Ramos (cell line): ENCODE measurements around the gene TTC7B.
"Not testable (repeated sequence)": the region's sequence is repeated elsewhere in the genome, so short reads cannot be mapped to it uniquely, and the experiment has no call there.

Experiments
- in situ Hi-C: fragments of 300-500 bp; cut with MboI; formaldehyde crosslinking; loops from one replicate; pipeline ENCODE4 v1.14.3; 2022; ENCODE audit warnings: low sequenced_read_pairs; ENCODE audit not compliant: unreplicated experiment

The TTC7B gene

GRCh38 chr14:90525353-90526028 lies 290.7 kb downstream of the TTC7B start:
- in situ Hi-C loops = not testable (repeated sequence)

DNA sequence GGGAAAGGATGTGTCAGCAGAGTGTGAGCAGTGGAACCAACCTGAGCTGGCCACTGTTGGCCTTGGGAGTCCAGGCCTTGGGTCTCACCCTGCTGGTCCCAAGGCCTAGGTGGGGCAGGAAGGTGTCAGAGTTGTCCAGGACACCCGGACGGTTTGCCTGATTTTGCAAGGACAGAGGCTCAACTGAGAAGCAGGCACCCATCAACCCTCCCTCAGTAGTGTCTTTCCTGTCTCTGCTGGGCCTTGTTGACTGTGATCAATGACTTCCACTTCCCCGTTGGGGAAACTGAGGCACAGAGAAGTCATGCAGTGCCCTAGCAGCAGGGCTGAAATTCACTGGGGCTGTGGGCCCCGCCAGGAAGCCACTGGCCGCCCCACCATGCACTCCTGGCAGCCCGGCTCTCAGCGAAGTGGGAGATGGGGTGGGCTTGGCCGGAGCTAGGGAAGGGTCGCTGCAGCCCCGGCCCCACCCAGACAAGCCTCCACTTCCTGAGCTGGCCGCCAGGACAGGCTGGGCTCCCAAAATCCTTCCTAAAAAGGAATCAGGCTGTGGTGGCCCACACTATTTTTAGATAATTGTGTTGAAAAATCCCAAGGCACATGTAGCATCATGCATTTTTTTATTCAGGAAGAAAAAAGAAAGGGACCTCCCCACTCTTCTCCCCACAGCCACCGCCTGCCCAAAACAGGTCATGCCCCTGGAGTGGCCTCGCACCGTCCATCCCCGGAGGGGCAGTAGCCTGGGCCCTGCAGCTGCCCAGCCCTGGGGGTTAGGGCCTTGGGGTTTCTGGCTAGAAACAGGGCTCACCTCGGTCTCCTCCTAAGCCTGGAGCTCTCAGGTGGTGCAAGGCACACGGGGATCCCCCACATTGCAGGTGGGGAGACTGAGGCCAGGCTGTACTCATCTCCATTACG lies 292.0 kb downstream of the TTC7B start:
- in situ Hi-C loops = no loop called here

DNA sequence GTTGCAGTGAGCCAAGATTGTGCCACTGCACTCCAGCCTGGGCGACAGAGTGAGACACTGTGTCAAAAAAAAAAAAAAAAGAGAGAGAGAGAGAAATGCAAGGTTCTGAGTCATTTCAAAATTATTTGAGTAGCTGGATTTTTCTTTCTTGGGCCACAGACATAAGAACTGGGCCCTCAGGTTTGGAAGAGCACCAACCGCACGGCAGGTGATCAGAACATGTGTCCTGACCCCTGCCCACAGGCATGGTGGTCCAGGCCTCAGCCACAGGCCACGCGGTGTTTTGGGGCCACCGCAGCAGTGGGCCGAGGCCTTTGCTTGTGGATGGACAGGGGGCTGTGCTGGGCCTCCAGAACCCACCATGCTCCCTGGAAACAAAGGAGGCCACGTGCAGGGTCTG lies 292.7 kb downstream of the TTC7B start:
- in situ Hi-C loops = no loop called here

- in situ Hi-C loops = no loop called here
Measured at GRCh38 chr14:90522571-90523191, 293.5 kb downstream of the TTC7B start.

DNA sequence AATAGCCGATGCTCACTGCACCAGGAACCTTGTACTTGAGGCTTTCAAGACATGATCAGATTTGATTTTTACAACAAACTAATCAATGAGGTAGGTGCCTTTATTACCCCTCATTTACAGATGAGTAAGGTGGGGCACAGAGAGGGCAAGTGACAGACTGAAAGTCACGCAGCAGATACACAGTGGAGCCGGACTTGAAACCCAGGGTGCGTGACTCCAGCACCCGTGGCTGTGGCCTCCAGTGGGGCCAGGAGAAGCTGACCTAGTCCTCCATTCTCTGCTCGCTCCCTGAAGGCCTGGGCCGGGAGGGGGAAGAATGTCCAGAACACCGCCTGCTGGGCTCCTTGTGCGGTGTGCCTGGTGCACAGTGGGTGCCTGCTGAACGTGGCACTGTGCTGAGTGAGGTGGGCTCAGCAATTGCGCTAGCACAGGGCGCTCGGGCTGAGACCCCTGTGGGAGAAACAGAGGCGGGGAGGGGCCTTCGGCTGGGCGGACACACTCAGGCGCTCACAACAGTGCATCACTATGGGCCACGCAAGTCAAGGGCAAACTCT lies 294.2 kb downstream of the TTC7B start:
- in situ Hi-C loops = no loop called here

DNA sequence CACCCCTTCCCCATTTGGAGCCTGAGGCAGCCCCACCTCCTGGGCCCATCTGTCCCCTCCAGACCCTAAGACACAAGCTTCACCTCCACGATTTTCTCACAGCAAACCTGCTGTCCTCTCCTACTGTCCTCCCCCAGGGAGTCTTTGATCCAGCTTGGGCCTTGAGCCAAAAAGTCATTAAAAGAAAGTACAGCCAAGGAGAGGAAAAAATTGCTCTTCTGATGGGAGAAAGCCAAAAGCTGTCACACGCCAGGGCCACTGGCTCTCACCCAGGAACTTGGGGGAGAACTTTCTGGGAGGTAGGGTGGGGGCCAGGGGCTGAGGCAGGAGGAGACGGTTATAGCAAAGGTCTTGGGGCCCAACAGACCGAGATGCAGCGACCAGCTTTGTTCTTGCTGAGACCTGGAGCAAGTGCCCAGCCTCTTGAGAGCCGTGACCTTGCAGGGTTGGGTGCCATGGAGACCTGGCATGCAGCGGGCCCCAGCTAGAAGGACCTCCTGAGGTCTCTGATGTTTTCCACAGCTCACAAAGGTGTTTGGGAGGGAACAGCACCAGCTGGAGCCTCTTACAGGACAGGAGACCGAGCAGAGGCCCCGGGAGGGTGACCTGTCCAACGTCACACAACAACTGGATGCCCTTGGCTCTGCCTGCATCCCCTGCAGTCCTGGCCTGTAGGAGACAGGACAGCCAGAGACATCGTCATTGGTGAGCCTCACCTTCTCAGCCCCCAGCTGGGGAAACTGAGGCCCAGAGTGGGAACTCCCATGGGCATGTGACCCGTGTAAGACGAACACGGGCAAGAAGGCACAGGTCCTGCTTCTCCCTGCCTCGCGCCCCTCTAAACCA lies 294.9 kb downstream of the TTC7B start:
- in situ Hi-C loops = no loop called here

GRCh38 chr14:90520326-90520725 lies 295.9 kb downstream of the TTC7B start:
- in situ Hi-C loops = no loop called here

DNA sequence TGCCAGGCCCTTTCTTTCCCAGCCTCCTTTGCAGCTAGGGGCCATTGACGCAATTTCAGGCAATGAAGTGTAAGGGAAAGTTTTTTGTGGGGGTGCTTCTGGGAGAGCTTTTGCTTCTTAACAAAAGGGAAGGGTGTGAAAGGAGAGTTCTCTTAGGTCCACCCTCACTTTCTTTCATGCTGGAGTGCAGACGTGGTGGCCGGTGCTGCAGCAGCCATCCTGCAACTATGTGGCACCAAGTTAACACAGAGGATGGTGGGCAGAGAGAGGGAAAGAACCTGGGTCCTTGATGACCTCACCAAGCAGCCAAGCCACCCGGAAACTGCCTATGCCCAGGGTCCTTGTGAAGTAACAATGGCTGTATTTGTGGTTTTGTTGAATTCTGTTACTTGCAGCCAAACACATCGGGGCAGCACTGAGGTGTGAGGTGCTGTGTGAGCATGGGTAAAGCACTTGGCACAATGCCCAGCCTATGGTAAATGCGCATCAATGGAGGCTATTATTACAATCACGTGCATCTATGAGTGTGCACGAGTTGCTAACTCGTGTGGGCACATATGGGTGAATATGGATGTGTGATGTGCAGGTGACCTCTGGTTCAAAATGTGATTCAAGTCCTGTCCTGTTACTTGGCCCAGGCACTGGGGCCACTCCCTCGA lies 296.8 kb downstream of the TTC7B start:
- in situ Hi-C loops = no loop called here

DNA sequence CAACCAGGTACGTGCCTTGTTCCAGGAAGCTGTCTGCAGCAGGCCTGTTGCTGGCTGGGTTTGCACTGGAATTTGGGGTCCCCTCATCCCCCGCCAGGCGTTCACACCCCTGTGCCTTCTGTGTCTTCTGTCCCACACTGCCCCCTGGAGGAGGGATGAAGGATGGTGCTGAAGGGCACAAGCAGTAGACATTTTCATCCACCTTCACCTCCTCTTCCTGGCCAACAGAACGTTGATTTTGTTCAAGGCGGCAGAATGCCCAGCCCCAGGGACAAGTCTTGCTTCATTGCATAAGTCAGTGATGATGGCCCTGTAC lies 297.3 kb downstream of the TTC7B start:
- in situ Hi-C loops = no loop called here

DNA sequence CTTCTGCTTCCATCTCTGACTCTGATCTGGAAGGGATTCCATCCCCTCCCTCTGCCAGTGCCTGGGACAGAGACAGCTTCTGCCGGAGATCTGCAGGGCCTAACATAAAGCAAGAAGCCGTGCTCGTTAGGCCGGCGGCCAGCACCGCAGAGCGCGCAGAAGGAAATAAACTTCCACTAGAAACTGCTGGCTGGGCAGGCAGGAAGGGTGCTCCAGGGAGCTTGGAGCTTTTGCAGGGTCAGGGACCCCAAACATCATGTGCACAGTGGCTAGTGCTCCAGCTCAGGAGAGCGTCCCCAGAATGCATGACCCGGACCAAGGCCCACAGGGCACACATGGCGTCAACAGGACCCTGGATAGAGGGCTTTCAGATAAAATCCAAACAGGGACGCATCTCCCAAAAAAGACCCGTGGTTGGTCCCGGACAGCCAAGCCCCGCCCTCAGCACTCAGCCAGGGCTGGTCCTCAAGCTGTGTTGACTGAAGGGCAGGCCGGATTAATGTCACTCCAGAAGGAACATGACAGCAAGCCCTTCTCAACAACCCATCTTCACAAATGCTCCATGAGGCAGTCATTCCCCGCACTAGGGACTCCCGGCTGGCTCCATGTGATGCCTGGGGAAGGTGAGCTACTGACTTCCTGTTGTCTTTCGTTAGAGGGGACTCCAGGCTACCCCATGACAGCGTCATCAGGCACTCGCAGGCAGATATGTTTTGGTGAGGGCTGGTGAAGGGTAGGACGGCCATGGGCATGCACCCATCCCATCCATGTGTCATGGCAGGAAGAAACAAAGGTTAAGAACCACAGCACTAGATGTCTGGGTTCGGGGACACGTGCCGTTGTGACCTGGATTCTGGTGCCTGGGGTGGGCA lies 297.9 kb downstream of the TTC7B start:
- in situ Hi-C loops = no loop called here

DNA sequence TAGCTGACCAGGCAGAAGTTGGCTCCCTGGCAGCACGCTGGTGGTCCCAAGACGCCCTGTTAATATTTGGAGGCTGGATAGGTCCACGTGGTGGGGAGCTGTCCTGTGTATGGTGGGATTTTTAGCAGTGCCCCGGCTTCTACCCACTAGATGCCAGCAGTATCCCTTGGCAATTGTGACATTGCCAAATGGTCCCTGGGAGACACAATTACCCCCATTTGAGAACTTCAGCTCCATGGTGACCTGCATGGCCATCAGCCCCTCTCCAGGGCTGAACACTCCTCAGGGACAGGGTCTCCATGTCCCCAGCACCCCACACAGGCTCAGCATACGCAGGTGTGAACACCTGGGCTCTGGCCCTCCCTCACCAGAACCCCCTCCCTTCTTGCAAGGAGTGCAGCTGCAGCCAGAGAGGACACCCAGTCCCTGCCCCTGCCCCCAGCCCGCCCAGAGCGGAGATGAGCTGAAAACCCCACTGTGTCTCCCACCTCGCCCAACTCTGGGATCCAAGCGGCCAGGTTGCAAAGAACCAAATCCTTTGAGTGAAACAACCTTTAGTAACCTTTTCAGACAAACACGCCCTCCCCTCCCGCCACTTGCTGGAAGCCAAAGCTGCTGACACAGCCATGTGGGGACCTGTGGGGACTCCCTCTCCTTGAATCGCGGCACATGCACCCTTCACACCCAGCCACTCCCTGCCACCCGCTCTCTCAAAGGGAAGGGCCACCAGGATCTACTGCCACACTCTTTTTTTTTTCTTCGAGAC lies 299.0 kb downstream of the TTC7B start:
- in situ Hi-C loops = no loop called here

- in situ Hi-C loops = no loop called here
Measured at GRCh38 chr14:90514566-90514965, 301.7 kb downstream of the TTC7B start.

- in situ Hi-C loops = no loop called here
Measured at GRCh38 chr14:90514015-90514398, 302.2 kb downstream of the TTC7B start.

- in situ Hi-C loops = no loop called here
Measured at GRCh38 chr14:90513161-90514014, 302.8 kb downstream of the TTC7B start.

DNA sequence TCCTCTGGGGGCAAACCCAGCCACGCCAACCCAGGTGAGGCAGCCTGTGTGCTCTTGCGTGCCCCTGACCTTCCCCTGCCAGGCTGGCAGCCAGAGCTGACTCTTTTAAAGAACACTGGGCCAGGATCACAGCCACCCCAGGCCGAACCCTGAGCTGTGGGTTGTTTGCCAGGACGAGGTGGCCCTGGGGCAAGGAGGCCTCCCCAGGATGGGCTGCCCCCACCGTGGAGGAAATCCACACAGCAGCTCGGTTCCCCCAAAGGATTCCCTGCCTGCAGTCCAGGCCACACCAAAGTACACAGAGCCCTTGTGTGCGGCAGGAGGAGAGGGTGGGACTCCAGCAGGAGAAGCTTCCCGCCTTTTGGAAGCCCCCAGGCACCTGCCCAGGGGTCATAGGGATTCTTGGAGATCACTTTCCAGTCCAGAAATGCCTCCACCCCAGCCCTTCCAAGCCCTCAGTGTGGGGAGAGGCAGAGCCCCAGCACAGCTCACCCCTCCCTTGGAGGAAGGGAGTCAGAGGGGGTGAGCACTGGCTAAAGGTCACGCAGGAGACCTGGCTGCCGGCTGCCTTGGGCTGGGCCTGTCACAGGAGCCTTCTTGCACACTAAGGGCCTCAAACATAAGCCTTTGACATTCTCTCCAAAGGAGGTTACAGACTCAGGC lies 303.8 kb downstream of the TTC7B start:
- in situ Hi-C loops = no loop called here

DNA sequence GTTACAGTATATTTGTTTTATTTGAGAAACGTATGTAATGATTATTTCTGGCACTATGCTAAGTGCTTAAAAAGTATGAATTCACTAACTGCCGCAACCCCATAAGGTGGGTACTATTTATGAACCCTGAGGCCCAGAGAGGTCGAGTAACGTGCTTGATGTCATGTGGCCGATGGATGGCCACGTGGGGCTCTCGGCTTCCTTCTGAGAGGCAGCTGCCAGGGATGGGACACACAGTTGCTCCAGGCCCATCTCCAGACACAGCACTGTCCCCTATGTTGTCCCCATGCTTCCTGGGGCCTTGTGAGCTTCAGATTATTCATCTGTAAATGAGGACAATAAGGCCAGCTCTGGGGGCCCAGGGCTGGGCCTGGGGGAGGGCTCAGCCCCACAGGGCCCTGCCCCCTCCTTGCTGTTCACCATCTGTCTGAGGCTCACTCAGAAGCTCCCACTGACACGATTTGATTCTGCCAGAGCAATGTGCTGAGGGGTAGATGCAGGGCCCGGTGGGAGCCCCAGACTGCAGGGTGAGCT lies 304.4 kb downstream of the TTC7B start:
- in situ Hi-C loops = no loop called here
